Left lobe of liver (tissue), 2 donors: ENCODE measurements around the gene PDSS1. TPM values are rescaled to one million over a fixed set of nuclear protein-coding genes. Genes with fewer than 3 reads are reported as not detected.

Source experiments
- ATAC-seq: fragments of 200-7000 bp; cut with Tn5 transposase; one replicate; pipeline ENCODE4 v1.9.1; 2020; ENCODE audit warnings: mild to moderate bottlenecking, moderate library complexity
- DNase-seq: peaks from one replicate; pipeline ENCODE4 v3.0.0-alpha.2; 2020; ENCODE audit warnings: low spot score
- total RNA-seq: library from RNA; stranded (reverse); gene quantifications from one replicate; pipeline ENCODE4 v1.2.1, GENCODE V29; 2021
- donor health status: DM: no; HTN: no; CAD: no; lungs with moderate emphysema.
- donor health status: DM: no; HTN: yes; CAD: no.

The PDSS1 gene
- total RNA-seq, 1 donor from 2014 or later: 4.3 TPM

DNA sequence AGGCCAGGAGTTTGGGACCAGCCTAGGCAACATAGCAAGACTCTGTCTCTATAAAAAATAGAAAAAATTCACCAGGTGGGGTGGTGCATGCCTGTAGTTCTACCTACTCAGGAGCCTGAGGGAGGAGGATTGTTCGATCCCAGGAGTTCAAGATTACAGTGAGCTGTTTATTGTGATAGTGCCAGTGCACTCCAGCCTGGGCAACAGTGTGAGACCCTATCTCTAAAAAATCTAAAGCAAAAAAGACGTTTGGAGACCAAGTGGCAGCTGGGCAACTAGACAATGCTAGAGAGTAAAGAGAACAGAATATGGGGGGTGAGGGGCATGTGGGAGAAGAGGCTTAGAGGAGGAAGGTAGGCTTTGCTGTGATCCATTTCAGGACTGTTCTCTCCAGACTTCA, 1.4 kb downstream of the PDSS1 start:
- no peak for ATAC-seq
- DNase-seq: no peak

DNA sequence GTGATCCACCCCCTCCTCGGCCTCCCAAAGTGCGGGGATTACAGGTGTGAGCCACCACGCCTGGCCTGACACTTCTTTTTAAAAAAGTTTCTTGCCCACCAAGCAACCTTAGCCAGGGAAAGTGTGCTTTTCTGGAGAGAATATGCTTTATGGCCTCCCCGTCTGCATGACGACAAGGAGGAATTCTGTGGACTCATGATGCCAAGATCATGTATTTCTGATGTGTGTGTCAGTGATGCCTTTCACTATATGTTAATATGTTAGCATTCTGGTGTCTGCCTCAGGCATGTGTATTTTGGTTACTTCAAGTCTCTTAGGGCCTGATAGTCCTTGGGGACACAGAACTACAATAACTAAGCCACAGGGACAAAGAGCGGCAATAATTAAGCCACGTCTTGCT, 2.1 kb downstream of the PDSS1 start:
- DNase-seq (no peak), ATAC-seq (no peak)

DNA sequence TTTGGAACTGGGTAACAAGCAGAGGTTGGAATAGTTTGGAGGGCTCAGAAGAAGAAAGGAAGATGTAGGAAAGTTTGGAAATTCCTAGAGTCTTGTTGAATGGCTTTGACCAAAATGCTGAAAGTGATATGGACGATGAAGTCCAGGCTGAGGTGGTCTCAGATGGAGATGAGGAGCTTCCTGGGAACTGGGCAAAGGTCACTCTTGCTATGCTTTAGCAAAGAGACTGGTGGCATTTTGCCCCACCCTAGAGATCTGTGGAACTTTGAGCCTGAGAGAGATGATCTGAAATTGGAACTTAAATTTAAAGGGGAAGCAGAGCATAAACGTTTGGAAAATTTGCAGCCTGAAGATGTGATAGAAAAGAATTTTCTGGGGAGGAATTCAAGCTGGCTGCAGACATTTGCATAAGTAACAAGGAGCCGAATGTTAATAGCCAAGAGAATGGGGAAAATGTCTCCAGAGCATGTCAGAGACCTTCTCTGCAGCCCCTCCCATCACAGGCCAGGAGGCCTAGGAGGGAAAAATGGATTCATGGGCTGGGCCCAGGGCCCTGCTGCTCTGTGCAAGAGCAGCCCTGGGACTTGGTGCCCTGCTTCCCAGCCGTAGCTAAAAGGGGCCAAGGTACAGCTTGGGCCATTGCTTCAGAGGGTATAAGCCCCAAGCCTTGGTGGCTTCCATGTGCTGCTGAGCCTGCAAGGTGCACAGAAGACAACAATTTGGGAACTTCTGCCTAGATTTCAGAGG, 3.6 kb downstream of the PDSS1 start:
- no peak for ATAC-seq
- DNase-seq: no peak

DNA sequence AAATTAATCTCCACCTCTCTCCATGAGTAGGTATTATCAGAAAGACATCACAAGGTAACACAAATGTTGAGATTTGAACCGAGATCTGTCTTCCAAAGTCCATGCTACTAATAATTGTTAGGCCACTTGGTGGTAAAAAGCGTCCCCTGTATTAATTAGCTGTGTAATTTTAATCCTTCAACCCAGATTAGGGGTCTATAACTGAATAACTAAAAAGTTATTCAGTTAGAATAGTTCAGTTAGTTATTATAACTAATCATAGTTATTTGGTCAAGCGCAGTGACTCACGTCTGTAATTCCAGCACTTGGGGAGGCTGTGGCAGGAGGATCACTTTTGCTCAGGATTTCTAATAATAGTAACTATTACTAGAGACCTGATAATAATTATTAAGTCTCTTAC, 5.6 kb downstream of the PDSS1 start:
- no peak for DNase-seq
- no peak for ATAC-seq

DNA sequence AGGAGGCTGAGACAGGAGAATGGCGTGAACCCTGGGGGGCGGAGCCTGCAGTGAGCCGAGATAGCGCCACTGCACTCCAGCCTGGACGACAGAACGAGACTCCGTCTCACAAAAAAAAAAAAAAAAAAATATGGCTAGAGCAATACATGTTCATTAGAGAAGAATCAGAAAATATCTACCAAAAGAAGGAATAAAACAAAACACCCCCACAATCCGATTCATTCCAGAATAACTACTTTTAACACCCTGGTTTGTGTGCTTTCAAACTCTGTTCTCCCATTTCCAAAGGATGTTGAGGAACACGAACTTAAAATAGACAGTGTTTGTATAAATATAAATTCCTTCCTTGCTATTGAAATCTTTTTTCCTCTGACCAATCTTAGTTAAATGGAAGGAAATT, 6.5 kb downstream of the PDSS1 start:
- DNase-seq: no peak
- ATAC-seq: no peak

DNA sequence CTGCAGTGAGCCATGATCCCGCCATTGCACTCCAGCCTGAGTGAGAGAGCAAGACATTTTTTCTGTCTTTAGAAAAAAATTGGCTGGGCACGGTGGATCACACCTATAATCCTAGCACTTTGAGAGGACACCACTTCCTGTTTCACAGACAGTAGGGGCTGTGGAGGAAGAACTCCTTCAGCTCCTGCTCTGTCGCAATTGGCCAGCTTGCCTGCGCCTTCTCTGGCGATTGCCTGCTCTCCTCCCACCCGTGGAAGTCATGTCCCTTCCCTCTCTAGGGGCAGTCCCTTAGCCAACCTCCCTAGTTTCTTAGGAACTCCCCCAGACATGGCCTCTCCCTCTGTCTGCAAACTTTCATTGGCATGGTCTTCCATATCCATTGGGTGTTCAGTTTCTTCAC, 8.7 kb downstream of the PDSS1 start:
- ATAC-seq (no peak), DNase-seq (no peak)

DNA sequence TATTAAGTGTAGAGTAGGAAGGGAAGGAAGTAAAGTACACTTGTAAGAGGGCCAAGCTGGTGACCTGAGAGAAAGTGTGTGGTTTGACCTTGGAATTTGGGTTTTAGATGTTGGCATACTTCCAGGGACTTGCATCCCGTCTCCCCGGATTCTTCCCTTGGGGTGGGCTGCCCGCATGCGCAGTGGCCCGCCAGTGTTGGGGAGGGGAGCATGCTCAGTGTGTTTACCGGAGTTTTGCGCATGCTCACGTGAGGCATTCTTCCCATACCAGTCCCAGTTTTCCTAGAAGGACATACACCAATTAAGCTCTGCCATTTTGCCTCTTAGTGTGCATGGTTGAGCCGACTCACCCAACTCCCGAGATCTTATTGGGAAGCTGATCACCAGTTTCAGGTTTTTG, 9.4 kb downstream of the PDSS1 start:
- no peak for DNase-seq
- ATAC-seq: no peak

DNA sequence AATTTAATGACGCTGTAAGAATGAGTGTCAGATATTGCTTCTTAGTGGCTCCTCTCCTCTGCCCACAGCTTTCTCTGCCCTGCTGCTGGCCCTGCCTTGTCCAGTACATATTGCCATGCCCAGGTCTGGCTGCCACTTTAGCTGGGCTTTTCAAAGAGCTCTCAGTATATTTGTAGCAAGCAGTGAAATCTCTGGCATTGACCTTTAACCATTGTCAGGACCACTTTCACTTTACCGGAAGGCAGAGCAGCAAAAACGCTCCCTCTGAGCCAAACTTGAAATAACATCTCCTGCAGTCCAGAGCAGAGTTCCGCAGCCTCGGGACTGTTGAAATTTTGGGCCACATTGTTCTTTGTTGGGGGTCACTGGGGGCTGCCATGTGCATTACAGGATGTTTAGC, 13.8 kb downstream of the PDSS1 start:
- DNase-seq: no peak
- ATAC-seq: no peak

DNA sequence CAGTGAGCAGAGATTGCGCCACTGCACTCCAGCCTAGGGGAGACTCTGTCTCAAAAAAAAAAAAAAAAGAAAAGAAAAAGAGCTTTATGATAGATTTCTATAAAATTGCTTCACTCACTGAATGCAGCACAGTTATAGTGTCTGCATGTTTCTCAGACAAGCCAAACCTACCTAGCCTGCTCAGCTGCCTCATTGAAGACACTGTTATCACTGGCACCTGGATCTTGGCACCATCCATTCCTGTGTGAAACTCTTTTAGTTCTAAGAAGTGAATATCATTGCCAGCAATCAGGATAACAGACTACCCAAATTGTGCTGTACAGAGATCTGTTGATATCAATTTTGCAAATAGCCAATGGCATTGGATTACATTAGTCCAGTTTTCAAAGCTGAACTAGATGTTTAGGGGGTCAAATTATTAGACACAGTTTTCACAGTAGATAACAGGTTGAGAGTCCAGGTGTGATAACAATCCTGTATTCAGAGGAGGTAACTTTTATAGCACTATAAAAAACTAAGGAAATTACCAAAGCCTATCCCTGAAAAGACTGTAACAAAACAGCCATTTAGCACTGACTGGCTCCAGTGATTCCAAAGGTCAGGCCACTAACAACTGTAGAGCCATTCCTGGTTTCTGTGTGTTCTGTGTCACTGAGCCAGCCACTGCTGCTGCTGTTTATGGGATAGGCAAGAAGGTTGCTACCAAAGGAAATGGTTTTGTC, 17.1 kb downstream of the PDSS1 start:
- ATAC-seq (peak; percentile 96), DNase-seq (no peak)

DNA sequence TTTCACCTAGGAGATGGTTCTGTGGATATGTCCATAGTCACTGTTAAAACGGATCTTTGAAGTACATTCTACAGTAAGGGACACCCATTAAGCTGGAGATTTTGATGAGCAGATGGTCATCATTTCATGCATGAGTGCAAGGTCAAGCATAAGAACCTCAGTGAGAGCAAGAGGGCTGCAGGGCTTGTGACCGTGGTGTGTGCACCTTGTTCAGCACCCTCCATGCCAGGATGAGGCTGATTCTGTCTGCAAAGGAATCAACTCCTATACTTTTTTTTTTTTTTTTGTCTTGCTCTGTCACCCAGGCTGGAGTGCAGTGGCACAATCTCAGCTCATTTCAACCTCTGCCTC, 17.6 kb downstream of the PDSS1 start:
- DNase-seq (no peak), ATAC-seq (peak; percentile 11)

DNA sequence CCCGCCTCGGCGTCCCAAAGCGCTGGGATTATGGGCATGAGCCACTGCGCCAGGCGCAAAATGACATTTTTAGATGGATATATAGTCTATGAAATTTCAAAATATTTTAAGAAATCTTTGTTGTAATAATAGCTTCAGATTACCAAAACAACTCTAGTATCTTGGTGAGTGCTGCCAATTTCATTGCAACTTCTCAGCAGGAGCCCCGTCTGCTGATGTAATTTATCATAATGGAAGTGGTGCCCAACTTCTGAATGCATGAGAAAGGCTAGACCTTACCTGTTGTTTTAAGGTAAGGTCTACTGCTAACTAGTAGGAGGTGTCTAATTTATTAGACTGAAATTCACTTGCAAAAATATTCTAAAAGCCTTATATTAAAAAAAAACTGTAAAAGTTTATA, 20.0 kb downstream of the PDSS1 start:
- DNase-seq (no peak), ATAC-seq (no peak)

DNA sequence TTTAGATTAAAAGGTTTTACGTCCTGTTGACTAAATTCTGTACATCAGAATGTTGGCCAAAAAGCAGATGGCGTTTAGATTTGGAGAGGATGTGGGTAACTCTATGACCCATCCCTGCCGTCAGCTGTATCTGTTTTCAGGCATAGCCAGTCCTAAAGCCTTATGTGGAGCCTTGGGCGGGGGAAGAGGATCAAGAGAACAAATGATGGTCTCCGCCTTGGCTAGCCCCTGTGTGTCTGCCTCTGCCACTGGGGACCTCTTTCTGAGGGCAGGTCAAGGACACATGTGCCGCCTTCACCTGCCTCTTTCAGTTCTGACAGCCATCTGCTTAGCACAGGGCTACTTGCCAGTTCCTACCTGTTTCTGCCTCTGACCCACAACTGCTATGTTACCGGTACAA, 24.1 kb downstream of the PDSS1 start:
- DNase-seq: no peak

DNA sequence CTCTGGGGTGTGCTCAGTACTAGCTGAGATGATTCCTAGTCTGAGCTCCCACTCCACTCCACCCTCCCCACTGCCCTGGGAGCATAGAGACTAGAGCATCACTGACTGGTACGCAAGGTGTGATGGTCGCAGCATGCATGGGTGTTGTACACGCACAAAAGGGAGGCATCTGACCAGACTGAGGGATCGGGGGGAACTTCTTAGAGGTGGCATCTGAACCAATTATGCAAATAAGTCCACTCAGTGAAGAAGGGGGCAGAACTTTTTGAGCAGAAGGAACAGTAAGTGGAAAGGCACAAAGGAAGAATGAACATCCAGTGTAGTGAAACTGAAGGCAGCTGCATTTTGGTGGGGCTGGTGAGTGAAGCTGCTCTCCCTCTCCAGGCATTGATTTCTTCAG, 25.5 kb downstream of the PDSS1 start:
- ATAC-seq (no peak), DNase-seq (no peak)

More for the DNA sequence above, 24.1 kb downstream of the PDSS1 start:
- ATAC-seq: no peak

DNA sequence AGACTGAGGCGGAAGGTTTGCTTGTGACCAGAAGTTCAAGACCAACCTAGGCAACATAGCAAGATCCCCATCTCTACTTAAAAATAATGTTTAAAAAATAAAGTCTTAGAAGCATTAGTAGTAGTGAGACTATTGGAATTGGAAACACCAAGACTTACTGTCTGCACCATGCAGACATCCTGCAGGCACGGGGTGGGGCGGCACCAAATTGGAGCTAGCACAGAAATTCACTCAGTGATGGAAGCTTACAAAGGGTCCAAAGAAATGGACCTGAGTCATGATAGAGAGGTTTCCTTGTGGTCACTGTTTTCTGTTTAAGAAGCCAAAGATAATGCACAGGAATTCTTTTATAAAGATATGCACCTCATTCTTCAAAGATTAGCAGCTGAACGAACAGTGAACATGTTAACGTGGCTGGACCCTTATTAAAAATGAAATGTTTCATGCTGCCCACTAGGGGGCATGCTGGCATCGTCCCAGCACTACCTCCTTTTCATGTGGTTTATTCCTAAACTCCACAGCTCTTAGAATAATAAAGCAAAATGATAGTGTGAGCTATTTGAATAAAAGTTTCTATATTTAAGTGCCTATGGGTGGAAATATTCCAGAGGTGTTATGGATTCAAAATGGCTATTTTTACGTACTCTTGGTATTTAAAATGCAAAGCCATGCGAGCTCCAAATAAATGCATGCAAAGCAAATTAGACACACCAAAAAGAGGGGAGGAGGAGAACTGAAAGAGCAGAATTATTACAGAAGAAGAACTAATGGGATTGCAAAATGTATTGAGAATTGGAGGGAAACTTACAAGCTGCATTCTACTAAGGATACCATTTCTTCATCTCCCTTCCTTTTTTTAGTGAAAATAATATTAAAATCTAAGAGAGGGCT, 28.6 kb downstream of the PDSS1 start:
- DNase-seq (peak; percentile 71), ATAC-seq (peak; percentile 93)

DNA sequence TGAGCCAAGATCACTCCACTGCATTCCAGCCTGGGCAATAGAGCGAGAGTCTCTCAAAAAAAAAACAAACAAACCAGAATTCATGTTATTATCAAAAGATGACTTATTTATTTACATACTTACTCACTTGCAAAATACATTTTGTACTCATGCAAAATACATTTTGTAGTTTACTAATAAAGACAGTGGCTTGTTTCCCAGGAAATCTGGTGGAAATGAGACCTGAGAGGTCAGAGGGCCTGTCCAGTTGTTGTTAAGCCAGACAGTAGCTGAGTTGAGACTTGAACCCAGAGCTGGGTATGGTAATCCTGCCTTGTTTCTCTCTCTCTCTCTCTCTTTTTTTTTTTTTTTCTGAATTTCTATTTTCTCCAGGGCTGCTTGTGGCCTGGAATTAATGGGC, 29.5 kb downstream of the PDSS1 start:
- ATAC-seq (no peak), DNase-seq (no peak)

DNA sequence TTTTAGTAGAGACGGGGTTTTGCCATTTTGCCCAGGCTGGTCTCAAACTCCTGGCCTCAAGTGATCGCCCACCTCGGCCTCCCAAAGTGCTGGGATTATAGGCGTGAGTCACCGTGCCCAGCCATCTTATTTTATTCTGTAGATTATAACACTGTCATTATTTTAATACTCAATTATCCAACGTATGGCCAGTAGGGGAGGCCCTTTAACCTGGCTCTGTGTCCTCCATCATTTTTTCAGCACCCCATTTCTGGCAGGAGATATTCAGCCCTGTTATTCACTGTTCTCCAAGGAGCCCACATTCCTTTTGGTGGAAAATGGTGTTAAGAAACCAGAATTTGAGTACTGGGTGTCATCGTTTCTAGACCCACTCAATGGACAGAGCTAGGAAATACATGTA, 31.5 kb downstream of the PDSS1 start:
- no peak for DNase-seq
- no peak for ATAC-seq

DNA sequence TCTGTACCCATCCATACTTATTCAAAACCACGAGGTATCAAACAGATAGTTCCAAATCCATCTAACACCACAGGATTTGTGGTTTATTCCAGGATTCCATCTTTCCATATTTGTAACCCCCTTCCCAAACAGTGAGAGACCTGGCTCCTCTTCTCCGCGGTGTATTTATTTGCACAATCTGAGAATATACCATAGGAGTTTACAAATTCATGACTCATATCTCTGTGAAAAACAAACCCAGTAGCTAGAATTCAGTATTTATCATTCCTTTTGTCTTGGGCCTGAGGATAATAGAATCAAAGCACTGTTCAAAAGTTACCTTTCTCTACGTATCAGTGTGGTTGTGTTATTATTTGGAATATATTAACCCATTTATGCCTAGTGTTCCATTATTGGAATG, 31.9 kb downstream of the PDSS1 start:
- DNase-seq (no peak), ATAC-seq (no peak)

DNA sequence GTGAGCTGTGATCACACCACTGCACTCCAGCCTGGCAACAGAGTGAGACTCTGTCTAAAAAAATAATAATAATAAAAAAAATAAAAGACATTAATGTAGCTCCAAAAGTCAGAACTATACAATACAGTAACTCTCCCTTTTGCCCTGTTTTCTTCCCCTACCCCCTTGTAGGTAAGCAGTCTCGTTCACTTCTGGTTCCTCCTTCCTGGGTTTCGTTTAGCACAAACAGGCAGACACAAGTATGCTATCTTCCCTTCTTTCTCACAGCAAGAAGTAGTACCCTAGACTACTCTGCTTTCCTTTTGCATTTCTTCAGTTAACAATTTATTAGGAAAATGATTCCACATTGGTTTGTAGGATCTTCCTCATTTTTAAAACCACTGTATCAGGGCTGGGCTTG, 33.1 kb downstream of the PDSS1 start:
- no peak for DNase-seq
- ATAC-seq: no peak

DNA sequence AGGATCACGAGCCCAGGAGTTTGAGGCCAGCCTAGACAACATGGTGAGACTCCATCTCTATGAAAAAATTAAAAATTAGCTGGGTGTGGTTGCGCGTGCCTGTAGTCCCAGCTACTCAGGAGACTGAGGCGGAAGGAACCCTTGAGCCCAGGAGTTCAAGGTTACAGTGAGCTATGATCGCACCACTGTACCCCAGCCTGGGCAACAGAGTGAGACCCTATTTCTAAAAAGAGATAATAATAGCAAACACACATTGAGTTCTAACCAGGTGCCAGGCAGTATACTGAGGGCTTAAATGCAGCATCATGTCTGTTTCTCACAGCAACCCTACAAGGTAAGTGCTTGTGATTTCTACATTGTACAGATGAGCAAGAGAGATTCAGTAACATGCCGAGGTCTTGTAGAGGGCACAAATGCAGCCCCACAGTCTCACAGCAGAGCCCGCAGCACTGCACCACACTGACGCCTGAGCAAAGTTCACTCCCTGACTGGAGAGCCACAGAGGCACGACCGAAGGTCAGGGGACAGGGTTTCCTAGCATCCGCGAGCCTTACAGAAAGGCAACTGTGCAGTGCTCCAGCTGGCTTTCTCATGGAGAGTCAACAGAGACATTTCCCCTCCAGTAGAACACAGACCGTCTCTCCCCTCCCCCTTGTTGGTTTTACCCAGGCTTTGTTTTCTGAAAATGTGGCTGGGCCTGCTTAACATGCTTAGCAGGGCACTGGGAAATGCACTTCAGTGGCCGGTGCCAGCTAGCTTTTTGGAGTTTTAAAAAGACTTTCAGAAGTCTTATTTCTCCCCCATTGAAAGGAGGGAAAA, 36.5 kb downstream of the PDSS1 start:
- ATAC-seq: peak; percentile 97
- peak; percentile 87 for DNase-seq

DNA sequence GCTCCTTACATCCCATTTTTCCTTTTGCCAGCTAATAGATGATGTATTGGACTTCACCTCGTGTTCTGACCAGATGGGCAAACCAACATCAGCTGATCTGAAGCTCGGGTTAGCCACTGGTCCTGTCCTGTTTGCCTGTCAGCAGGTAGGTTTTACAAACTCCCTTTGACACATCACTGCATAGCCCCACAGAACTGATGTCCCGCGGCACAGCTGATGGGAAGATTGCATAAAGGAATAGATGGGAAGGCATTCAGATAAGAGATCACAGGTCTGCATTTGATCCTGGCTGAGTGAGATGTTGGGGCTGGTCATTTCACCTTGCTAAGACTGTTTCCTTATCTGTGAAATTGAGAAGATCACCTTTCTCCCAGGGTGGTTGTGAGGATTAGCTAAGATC, 37.9 kb downstream of the PDSS1 start:
- no peak for ATAC-seq
- no peak for DNase-seq

DNA sequence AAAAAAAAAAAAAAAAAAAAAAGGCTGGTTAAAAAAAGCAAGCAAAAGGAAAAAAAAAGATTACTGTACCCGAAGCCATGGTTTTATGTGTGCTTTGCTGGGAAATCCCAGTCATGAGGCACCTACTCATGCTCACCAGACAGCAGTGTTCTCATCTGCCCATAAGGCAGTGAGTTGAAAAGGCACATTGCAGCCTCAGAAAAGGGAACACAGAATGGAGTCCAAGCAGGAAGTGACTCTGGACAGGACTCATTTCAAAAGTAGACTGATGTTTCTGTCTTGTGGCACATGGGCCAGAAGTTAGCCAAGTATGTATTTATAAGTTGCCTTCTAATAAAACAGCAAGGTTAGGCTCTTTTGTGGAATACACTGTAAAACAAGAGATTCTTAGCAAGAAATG, 40.2 kb downstream of the PDSS1 start:
- no peak for ATAC-seq
- no peak for DNase-seq
